Activated CD4-positive, alpha-beta T cell treated with anti-CD3 and anti-CD28 coated beads, Interleukin-2, Interleukin-6, amounts not matched to agents 100 ng/mL and 50 ng/mL, durations not matched to agents 16 hours and 8 hours (primary cell): Measurements from ENCODE around the gene RABGAP1L.
"Not testable (repeated sequence)": the region's sequence is repeated elsewhere in the genome, so short reads cannot be mapped to it uniquely, and the experiment has no call there.

Experiments
- DNase-seq: peaks from one replicate; pipeline ENCODE4 v3.0.0-alpha.2; 2020

The RABGAP1L gene

DNA sequence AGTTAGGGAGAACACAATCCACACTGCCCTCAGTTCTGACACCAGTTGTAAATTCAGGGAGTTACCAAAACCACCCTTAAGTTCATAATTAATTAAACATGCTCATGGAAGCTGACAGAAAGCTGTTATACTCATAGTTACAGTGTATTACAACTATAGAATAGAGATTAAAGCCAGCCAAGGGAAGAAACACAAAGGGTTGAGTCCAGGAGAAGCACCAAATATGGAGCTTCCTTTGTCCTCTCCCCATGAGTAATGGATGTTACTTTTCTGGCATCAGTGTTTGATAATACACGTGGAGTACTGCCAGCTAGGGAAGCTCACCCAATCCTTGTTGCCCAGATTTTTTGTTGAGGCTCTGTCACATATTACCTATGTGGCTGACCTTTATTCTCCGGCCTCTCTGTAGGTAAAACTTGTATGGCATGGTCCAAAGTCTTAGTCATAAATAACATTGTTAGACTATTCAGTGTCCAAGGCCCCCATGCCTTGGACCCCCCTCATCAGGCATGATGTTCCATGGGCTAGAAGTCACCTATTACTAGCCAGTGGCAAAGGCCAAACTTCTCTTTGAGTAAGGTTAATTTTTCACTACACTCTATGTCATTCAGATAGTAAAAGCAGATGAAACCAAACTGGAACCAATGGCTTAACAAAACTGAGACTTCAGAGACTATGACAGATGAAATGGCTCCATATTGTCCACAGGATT lies 464.2 kb downstream of the RABGAP1L start:
- no peak for DNase-seq

DNA sequence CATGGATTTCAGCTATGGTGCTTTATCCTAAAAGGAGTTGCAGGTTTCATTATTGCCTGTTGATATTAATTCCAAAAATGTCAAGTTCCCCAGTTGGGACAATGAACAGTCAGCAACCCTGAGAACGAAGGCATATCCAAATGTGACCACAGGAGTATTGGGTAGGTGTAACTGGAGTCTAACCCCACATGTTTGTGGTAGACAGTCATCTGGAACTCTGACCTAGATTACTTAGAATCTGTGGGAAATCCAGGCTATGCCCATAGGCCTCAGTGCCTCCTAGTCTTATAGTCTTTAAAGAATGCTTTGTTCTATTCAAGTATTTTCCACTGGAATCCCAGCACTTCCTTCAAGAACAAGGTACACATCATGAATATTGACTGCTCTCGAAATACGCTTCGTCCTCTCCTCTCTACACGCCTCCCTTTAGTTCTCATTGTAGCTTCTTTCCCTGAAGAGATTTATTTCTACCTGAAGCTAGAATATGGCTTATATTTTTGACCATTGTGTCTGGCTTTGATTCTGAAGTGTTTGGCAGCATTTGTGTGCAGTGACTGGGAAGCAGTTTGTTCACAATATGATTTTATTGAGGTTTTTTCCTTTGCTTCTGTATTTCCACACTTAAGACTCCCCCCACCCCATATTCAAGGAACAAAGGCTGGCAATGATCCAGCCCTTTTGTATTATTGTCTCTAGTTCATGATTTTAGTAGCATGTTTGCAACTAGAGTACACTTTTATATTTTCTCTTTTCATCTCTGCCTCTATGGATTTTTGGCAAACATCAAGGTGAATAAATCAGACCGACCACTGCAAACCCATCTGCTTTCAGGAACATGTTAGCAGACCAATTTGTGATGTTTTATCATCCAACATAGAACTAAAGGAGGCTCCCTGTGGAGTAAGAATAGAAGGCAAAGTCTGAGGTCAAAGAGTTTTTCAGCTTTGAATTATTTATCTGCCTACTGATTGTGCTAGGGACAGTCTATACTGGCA lies 467.0 kb downstream of the RABGAP1L start:
- no peak for DNase-seq

DNA sequence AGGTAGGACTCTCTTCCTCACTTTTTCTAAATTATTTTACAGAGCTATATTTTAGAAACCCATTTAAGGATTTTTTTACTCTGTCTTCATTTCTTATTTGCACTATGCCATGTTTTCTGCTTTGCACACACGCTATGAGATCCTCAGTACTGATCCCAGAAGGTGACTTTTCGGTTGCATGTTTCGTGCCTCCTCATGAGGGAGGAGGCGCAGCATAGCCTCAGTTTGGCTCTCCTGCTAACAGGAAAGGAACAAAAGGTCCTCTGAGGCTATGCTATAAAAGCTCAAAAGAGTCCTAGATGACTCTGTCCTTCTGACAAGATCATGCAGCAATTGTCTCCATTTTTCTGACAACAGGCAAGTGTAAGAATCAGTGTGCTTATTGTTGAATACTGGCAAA lies 478.2 kb downstream of the RABGAP1L start:
- no peak for DNase-seq

DNA sequence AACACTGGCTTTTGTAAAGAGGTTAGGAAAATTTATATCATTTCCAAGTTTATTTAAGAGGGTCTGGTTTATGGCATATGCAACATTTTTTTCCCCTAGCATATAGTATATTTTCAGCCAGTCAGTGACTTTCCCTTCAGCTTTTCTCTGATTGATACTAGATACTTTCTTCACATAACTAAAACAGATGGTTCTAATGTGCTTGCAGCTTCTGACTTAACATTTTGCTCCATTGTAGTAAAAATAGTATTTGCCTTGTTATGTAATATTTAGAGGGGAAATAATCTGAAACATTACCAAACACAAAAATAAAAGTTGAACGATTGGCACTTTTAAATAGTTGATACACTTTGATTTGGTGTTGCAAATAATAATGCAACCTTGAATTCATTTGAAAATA lies 480.1 kb downstream of the RABGAP1L start:
- no peak for DNase-seq

DNA sequence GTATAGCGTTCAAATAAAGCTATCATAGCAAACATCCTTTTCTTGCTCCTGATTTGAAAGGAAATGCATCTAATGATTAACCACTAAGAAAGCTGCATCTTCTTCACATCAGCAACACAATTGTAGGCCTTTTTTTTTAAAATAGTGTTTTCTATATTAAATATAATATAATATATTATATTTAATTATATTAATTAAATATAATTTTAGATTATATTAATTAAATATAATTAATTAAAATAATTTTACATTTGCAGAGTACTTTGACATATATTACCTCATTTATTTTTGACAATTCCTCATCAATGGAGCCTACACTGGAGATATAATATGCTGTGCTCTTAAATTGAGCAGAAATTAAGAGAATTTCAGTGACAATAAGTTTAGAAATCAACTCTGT lies 481.5 kb downstream of the RABGAP1L start:
- DNase-seq, result no peak

DNA sequence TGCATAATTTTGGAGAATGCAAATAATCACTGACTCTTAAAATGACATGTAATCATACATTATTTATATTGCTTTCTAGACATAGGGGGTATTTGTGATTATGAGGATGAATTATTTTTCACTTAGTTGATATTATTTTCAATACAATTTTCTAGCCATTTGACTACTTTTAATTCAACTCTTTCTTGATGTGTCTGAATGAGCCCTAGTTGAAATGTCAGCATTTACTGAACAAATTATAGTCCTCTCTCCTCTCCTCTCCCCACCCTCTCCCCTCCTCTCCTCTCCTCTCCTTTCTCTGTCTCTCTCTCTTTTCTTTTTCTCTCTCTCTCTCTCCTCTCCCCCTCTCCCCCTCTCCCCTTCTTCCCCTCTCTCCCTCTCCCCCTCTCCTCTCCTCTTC lies 483.1 kb downstream of the RABGAP1L start:
- DNase-seq, result no peak

DNA sequence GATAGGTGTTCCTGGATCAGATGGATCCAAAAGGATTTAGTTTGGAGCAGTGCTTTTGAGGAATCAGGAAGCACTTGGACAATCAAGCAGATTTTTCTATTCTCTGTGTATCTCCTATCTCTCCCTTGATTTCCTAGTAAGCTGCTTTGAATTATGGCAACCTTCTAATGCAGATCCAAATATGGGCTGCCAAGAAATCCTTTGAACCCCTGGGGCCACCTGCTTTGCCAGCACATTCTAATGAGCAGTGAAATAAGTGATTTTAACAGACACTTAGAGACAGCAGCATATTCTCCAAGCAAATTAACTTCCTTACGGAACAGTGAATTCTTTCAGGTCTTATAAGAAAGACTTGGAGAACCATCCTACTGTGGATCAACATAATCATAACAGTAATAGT lies 483.9 kb downstream of the RABGAP1L start:
- no peak for DNase-seq

DNA sequence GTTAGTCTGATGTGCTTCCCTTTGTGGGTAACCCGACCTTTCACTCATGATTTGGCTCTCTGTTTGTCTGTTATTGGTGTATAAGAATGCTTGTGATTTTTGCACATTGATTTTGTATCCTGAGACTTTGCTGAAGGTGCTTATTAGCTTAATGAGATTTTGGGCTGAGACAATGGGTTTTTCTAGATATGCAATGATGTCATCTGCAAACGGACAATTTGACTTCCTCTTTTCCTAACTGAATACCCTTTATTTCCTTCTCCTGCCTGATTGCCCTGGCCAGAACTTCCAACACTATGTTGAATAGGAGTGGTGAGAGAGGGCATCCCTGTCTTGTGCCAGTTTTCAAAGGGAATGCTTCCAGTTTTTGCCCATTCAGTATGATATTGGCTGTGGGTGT lies 490.3 kb downstream of the RABGAP1L start:
- not testable (repeated sequence) for DNase-seq

DNA sequence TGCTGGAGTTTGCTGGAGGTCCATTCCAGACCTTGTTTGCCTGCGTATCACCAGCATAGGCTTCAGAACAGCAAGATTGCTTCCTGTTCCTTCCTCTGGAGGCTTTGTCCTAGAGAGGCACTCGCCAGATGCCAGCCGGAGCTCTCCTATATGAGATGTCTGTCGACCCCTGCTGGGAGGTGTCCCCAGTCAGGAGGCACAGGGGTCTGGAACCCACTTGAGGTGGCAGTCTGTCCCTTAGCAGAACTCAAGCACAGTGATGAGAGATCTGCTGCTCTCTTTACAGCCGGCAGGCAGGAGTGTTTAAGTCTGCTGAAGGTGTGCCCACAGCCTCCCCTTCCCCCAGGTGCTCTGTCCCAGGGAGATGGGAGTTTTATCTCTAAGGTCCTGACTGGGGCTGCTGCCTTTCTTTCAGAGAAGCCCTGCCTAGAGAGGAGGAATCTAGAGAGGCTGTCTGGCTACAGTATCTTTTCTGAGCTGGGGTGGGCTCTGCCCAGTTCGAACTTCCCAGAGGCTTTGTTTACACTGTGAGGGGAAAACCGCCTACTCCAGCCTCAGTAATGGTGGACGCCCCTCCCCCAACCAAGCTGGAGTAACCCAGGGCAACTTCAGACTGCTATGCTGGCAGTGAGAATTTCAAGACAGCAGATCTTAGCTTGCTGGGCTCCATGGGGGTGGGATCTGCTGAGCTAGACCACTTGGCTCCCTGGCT lies 493.4 kb downstream of the RABGAP1L start:
- no peak for DNase-seq

DNA sequence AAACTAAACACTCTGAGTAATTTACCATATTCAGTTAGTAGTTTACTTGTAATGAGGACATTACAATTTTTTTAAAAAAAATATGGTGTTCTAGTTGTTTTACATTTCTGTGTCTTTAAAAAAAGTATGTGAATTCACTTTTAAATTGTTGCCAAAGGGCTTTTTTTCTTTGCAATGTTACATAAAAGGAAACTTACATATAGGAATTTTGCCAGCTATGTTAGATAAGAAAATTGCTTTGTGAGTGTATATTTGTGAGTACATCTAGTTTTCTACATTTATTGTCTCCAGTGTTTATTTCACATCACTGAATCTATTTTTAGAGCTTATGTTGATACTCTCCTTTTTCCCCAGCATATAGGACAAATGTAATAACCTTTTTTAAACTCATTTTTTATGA lies 495.2 kb downstream of the RABGAP1L start:
- DNase-seq, result no peak

DNA sequence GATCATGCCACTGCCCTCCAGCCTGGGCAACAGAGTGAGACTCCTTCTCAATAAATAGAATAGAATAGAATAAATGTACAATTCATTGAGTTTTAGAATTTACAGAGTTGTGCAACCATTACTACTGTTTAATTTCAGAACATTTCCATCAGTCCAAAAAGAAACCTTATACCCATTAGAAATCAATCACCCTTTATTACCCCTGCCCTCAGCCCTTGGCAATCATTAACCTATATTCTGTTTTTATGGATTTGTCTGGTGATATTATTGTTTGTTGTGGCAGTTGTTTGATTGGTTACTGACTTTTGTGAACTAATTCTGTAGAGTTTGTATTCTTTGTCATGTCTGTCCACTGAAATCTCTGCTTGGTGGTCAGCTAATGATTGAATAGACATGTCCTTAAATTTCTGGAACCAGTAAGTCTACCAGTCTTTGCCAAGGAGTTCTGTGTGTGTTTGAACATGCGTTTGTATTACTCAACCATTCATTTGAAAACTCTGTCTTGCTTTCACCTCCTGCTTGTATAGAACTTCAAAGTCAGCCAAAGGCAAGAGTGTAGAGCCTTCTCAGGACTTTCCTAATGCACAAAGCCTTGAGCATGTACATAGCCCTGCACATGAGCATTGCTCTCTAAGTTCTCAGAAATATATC lies 497.2 kb downstream of the RABGAP1L start:
- DNase-seq, result no peak

DNA sequence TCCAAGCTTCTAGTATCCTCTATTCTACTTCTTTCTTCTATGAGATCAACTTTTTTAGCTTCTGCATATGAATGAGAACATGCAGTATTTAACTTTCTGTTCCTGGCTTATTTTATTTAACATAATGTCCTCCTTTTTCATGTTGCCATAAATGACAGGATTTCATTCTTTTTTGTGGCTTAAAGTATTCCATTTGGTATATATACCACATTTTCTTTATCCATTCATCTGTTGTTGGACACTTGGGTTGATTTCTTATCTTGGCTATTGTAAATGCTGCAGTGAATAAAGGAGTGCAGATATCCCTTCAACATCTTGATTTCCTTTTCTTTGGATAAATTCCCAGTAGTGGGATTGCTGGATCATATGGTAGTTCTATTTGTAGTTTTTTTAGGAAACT lies 498.1 kb downstream of the RABGAP1L start:
- DNase-seq, result no peak

DNA sequence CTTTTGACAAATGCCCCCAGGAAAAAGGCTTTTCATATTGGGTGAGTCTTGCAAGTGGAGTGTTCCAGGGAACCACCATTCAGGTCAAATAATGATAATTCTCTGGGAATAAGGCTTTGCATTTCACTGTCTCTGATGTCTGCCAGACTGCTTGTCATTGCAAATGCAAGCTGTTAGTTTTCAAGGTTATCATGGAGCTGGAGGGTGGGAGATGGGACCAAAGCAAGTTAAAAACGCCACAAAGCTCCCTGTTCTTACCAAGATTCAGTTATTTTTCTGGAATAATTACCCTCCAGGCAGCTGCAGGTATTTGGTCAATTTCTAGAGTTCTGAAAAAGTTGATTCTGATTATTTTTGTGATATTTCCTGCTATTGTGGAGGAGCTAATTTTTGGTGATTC lies 498.6 kb downstream of the RABGAP1L start:
- DNase-seq, result no peak

DNA sequence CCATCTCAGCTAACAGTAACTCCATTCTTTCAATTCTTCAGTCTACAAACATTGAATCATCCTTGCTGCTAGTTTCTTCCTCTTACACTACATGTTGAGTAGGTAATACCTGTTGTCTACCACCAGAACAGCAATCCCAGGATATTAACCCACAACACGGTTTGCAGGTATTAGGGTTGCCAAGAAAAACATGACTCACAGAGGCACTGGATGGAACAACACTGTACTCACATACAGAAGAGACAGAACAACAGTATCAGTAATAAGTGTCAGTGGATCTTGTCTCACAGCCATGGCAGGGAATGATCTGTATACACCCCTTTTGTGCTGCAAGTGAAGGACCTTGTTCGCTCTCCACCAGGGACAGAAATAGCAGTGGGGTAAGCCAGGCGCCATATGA lies 500.5 kb downstream of the RABGAP1L start:
- DNase-seq, result no peak

DNA sequence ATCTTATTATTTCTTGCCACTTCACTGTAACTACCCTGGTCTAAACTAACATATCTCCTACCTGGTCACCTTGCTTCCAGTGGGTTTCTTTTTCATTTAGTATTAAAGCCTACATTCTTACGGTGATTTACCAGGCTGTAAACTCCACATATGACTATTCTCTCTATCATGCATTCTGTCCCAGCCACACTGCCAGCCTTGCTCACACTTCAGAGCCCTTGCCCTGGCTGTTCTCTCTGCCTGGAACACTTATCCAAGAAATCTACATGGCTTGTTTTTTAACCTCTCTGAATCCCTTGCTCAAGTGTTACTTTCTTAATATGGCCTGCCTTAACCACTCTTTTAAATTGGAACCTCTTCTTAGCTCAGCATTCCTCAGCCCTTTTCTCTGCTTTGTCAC lies 501.2 kb downstream of the RABGAP1L start:
- DNase-seq, result no peak

DNA sequence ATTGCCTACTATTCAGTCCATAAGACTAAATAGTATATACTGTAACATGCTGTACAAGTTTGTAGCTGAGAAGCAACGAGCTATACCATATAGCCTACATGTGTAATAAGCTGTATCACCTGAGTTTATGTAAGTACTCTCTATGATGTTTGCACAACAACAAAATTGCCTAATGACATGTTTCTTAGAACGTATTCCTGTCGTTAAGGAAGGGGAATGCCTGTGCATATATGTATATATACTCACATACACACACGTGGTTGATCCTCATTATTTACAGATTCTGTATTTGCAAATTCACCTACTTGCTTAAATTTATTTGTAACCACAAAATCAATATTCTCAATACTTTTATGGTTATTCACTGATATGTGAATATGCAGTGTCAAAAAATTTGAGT lies 504.0 kb downstream of the RABGAP1L start:
- no peak for DNase-seq

DNA sequence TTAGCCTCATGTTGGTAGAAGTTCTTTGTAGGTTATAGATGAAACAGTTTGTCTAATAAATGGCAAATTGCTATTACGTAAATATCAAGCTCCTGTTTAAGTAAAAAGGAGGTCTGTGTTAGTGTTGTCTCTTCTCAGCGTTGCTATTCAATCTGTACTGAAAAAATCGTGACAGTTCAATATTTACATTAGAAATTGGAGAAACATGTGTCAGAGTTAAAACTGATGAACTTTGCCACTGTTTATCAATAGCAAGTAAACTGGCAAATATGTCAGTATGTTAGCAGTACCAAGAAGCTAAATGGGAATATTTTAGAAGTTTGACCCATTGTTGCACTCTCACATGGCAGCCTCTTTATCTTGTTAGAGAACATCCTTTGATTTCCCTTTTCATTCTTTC lies 506.9 kb downstream of the RABGAP1L start:
- DNase-seq, result no peak

DNA sequence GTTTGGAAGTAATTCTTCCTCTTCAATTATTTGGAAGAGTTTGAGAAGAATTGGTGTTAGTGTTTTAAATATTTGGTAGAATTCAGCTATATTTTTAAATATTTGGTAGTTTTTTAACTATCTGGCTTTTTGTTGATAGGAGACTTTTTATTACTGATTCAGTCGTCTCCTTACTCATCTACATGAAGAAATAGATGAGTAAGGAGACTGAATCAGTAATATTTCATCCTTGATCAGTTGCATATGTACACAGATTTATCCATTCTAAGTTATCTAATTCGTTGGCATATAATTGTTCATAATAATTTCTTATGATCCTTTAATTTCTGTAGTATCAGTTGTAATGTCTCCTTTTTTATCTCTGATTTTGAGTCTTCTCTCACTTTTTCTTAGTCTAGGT lies 512.5 kb downstream of the RABGAP1L start:
- no peak for DNase-seq

DNA sequence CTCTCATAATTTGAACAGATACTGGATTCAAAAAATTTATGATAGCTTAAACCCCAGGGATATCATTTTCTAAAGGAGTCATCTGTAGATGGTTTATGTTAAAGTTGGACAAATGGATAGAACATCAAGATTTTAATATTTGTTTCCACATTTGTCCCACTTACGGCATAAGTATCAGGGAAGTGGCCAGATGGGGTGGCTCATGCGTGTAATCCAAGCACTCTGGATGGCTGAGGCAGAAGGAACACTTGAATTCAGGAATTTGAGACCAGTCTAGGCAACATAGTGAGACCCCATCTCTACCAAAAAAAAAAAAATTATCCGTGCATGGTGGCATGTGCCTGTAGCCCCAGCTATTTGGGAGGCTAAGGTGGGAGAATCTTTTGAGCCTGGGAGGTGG lies 517.5 kb downstream of the RABGAP1L start:
- DNase-seq, result no peak

DNA sequence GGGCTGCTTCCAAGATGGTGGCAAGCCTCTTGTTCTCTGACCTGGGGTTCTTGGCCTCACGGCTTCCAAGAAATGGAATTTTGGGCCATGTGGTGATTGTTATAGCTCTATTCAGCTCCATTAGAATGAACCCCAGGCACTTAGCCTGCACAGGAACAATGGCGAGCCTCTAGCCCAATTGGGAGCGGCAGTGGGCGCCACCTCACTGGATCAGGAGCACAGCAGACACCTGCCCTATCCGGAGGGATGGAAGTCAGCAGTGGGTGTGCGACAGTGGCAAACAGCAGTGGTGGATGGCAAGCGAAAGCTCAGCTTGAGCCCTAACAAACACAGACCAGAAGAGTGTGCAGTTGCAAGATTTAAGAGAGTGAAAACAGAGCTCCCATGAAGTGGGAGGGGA lies 519.3 kb downstream of the RABGAP1L start:
- DNase-seq, result no peak

DNA sequence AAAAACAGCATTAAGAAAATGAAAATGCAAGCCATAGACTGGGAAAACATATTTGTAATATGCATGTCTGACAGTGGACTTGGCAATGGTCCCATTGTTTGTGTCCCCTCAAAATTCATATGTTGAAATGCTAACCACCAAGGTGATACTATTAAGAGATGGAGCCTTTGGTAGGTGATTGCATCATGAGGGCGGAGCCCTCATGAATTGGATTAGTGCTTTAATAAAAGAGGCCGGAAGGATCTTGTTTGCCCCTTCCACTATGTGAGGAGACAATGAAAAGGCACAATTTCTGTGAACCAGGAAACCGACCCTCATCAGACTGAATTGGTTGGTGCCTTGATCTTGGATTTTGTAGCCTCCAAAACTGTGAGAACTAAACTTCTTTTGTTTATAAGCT lies 520.8 kb downstream of the RABGAP1L start:
- DNase-seq, result no peak

DNA sequence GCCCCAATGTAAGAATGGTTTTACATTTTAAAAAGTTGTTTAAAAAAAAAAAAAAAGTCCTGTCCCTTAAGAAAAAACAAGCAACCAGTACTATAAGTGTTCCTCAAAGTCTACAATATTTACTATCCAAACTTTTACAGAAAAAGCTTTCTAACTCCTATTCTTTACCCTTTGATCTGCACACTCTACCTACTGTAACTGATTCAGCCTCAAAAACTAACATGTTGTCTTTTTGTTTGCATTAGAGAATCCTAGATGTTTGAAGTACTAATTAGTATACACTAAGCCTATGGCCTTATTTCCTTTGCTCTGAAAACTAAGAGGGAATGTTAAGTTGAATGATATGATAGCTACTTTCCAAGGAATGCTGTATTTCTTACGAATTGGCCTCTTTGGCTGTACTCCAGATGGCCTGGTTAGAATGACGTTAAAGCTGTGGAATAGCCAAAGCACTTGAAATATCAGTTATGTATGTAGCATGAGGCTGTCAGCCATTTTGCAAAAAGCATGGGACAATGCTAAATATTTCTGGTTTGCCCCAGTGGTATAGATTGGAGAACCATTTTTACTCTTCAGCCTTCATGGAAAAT lies 523.2 kb downstream of the RABGAP1L start:
- DNase-seq, result no peak

DNA sequence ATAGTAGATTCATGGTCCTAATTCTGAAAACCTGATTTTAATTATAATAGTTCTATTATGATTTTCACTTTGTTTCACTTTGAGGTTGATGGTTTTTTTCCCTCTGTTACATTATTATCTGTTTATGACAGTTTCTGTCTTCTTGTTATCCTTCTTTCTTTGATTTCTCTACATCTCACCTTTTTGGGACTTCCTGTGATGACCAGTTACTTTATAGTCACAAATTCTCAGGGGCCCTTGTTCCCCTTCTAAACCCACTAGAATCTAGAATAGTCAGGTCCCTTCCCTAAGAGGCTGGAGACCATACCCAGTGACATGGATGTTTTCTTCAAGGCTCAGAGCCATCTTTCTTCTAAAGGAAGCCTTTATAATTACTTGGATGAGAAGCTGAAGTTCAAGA lies 526.9 kb downstream of the RABGAP1L start:
- peak; percentile 12 for DNase-seq
